ENCODE measurements around the gene KRTAP20-4.

DNA sequence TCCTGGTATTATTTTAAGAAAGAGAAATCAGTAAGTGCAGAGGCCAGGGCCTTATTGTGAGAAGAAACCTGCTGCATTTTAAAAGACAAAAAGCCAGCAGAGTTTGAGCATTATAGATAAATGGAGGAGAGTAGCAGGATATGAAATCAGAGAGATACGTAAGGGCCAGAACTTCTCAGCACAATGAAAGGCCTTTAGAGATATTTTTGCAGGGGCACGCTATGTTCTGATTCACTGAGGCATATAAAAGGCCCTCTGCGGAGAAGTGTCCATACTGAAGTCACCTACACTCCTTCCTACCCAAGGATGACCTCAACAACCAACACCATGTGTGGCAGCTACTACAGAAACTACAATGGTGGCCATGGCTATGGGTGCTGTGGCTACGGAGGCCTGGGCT lies 28.3 kb upstream of the KRTAP20-4 start, which contains the start of gene KRTAP6-3:
- TF ChIP-seq, protein P1, sequence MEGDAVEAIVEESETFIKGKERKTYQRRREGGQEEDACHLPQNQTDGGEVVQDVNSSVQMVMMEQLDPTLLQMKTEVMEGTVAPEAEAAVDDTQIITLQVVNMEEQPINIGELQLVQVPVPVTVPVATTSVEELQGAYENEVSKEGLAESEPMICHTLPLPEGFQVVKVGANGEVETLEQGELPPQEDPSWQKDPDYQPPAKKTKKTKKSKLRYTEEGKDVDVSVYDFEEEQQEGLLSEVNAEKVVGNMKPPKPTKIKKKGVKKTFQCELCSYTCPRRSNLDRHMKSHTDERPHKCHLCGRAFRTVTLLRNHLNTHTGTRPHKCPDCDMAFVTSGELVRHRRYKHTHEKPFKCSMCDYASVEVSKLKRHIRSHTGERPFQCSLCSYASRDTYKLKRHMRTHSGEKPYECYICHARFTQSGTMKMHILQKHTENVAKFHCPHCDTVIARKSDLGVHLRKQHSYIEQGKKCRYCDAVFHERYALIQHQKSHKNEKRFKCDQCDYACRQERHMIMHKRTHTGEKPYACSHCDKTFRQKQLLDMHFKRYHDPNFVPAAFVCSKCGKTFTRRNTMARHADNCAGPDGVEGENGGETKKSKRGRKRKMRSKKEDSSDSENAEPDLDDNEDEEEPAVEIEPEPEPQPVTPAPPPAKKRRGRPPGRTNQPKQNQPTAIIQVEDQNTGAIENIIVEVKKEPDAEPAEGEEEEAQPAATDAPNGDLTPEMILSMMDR (IDR thresholded peaks at IDR 0.05) = no peak
- no peak for TF ChIP-seq ZFX (IDR thresholded peaks at IDR 0.05; ENCODE audit: borderline replicate concordance)

Data from 22Rv1 (cell line).